ENCODE measurements around the gene XXYLT1.

XXYLT1 gene

DNA sequence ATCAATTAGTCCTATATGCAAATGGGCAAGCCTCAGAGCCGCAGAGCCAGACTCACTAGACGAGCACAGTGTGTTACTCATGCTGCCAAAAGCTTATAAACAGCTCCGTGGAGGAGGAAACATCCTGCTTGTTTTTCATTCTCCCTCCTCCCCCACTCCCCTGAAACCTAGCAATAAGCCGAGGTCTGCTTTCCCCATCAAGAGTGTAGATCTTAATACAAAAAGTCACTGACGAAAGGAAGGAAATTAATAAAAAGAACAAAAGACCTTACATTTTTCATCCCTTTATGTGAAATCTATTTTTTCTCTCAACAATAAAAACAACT, 88.5 kb downstream of the XXYLT1 start:
- peak; percentile 32 for DNase-seq

GRCh38 chr3:195181741-195182469, 89.1 kb downstream of the XXYLT1 start:
- DNase-seq = peak; percentile 13

DNA sequence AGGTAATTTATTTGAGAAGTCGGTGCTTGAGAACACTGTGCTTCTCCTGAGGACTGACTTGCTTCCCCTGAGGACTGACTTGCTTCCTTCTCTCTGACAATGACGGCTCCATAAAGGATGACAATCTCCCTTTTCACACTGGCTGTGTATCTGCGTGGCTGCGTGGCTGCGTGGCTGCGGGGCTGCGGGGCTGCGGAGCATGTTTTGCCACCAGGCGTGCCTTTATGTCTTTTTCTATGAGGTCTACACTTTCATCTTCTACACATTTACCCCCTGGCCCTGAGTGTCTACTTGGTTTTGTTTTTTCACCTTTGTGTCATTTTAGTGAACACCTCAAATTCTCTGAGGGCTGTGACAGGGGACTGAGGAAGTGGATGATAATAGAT, 89.9 kb downstream of the XXYLT1 start:
- DNase-seq = no peak

GRCh38 chr3:195180490-195181112, 90.4 kb downstream of the XXYLT1 start:
- no peak for DNase-seq

- no peak for DNase-seq
Measured at GRCh38 chr3:195179776-195180489, 91.0 kb downstream of the XXYLT1 start.

- no peak for DNase-seq
Measured at GRCh38 chr3:195178124-195178910, 92.6 kb downstream of the XXYLT1 start.

DNA sequence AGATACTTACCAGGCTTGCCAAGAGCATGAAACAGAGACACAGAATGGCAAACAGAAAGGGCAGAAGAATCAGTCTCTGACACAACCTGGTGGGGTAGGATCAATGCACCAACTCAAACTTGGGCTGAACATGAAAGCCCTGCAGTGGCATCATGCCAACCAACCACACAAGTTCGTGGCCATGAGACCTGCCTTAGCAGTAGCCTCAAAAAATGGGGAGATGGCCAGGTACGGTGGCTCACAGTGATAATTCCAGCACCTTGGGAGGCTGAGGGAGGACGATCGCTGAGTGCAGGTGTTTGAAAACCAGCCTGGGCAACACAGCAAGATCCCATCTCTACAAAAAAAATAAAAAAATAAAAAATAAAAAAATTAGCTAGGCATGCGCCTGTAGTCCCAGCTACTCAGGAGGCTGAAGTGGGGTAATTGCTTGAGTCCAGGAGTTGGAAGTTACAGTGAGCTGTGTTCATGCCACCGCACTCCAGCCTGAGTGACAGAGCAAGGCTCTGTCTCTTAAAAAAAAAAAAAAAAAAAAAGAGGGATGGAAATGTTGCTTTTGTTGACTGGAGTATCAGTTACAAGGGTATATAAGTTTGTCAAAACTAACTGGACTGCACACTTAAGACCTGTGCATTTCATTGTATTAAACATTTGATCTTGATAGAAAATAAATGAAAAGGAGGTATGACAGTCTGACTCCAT, 93.4 kb downstream of the XXYLT1 start:
- no peak for DNase-seq

DNA sequence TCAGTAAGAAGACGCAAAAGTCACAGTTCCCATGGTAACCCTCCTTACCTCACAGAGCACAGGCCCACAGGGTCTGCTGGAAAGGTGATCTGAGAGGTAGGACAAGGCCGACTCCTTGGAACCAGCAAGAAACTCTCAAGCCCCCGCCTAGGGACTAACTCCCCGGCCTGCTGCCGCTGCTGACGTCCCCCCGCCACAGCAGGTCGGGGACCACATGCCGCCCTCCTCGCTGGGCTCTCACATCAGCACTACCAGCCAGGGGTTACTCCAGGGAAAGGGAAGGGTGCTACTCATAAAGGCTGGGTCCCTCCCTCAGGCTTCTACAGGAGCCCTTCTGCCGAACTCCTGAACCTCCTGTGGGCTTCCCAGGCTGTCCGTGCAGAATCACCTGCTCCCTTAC, 94.2 kb downstream of the XXYLT1 start:
- no peak for DNase-seq

- DNase-seq = no peak
Measured at GRCh38 chr3:195175476-195176337, 95.3 kb downstream of the XXYLT1 start.

DNA sequence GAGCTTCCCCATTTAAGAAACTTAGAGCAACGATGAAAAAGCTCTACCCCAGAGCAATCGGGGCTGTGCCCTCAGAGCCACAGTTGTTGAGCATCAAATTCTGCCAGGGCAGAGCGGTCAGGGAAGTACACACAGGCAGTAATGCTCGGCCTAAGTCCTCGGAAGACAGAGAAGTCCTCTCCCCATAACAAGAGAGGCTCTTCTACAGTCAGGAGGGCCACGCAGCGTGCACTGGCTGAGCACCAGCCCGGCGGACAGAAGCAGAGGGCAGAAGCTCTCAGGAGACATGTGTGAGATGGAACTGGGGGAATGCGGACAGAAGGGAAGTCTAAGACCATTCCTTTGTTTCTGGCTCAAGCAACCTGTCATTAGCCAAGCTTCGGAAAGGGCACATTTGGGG, 95.9 kb downstream of the XXYLT1 start:
- DNase-seq = no peak

- DNase-seq = no peak
Measured at GRCh38 chr3:195173657-195174056, 97.3 kb downstream of the XXYLT1 start.

DNA sequence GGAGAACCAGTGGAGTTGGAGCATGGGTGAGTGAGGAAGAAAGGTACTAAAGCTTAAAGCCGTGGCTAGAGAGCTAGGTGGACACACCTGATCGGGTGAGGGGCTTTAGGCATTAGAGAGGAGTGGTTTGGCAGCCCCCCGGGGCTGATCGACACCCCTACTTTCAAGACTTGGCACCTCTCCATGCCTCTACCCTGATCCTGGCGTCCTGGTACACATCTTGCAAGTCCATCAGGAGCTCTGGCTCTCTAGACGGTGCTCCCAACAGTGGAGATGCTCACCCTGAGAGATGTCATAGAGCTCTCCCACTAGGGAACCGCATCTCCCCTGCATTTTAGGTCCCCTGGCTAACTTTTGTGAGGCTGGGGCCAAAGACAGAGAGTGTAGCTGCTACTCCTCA, 98.1 kb downstream of the XXYLT1 start:
- no peak for DNase-seq

DNA sequence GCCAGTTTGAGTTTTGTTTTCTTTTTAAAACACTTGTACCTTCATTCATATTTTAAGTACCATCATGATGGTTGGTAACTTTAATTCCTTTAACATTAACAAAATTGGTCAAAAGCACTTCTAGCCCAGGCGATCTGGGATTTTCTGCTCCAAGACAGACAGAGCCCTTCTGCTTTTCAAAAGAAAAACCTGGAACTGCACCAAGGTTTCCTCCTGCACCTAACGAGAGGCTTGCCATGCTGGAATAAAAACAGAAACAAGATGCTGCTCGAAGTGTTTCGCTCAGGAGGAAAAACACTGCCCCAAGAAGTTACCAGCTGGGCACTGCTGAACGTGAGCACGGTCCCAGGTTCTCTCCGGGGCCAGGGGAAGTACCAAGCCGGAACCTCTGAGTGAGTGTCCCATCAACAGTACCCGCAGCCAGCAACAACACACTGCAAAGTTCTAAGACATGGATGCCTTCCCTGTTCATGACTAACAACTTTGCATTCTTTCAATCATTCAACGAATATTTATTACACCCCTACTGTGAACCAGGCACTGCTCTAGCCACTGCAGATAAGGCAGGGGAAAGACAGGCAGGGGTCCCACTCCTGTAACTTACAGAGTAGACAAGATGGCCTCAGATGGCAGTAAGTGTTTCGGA, 98.8 kb downstream of the XXYLT1 start:
- DNase-seq = no peak

DNA sequence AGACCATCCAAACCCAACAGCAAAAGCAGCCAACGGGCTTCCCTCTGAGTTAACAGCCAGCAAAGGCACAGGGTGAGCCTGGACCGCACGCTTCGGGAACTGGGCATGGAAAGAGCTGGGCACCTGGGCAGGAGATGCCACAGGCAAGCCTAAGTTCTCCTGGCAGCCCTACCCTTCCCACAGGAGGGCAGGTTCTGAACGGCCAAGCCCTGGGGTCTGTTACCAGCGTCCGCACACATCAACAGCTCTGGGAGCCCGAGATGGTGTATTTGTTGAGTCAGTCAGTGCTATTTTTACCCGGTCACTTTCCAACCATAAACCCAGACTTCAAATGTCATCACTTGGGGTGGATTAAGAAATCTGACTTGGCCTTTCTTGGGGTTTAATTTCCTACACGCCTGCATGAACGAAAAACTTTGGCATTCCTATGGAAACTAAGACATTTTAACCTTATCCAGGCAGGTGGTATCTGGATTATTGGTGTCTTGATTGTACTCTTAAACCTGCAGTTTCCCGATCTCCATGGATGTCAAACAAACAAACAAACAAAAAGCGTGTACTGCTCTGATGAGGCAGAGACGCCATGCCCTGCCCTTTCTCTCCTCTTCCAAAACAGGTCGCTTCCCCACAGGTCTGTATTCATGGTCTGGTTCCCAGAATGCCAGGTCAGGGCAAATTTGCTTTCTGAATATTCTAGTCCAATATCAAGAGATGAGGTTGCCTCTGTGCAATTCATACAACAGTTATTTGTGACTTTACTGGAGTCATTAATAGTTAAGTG, 99.7 kb downstream of the XXYLT1 start:
- DNase-seq = no peak

GRCh38 chr3:195170496-195170895, 100.5 kb downstream of the XXYLT1 start:
- no peak for DNase-seq

DNA sequence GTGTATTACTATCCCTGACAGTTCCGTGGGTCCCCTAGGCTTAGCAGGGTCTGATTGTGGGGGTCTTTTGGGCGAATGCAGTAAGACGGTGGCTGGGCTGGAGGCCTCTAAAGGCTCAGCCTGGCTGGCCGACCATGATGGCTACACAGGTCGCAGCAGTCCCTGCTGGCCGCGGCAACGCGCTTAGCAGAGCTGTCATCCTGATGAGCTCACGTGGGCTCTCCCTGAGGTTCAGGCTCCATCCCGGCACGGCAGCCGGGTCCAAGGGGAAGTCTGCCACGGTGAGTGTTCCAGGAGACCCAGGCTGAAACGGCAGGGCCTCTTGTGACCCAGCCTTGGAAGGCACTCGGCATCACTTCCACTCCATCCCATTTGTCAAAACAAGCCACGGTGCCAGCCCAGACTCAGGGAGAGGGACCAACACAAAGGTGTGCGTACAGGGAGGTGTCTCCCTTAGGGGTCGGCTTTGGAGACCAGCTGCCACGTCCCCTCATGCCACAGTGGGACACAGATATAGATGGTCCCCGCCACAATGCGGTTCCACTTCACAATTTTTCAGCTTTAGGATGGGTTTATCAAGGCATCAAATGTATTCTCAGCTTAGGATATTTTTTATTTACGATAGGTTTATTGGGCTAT, 101.8 kb downstream of the XXYLT1 start:
- no peak for DNase-seq

GRCh38 chr3:195168009-195168762, 102.8 kb downstream of the XXYLT1 start:
- DNase-seq = no peak

DNA sequence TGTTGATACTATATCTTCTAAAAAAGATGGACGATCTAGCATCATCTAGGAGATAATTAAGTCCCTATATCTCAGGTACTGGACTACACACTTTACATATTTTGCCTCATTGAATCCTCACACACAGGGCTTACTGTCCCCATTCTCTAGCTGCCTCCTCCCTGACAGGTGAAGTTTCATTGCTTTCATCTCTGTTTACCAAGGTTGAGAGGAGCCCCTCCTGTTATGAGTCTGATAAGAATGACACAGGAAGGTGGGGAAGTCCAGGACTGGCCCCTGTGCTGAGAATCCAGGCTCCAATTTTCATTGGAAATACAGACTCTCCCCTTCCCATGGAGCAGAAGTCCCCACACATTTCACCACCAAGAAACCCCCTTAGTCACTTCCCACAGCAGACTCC, 105.2 kb downstream of the XXYLT1 start:
- DNase-seq = no peak

DNA sequence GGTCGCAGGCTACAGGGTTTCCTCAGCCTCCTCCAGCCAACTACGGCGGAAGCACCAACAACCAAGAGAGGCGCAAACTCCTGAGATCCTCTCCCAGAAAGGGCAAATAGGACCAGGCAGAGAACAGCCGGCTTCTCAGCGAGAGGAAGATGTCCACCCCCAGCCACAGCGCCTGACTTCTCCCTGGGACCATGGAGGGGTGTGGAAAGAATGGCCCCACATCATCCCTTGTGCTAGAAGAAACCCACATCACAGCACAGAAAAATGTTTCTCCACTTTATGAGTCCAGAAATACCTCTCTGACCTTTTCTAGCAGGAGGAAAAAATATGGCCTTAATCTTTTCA, 105.7 kb downstream of the XXYLT1 start:
- no peak for DNase-seq

Data from activated CD4-positive, alpha-beta T cell treated with anti-CD3 and anti-CD28 coated beads, Interleukin-10, Interleukin-2, amounts not matched to agents 100 ng/mL and 50 ng/mL, durations not matched to agents 16 hours and 8 hours (primary cell).